Psoas muscle (tissue), 8 donors: Measurements from ENCODE around the gene CATSPERZ. TPM values are rescaled to one million over a fixed set of nuclear protein-coding genes. Genes with fewer than 3 reads are reported as not detected.

Experiments
- ATAC-seq, 4 donors: fragments of 200-7000 bp; cut with Tn5 transposase; one replicate each; pipeline ENCODE4 v1.9.1; 2020; ENCODE audit warnings: moderate library complexity in 3 of 4, mild to moderate bottlenecking in 2 of 4
- DNase-seq, 2 donors: peaks; one replicate each; pipeline ENCODE4 v3.0.0-alpha.2; 2020
- H3K27ac ChIP-seq: fragments of 200-600 bp; one replicate; pipeline ENCODE4 v1.8.0; 2022
- H3K27me3 ChIP-seq, 3 donors: fragments of 200-600 bp in 1 of 3; one replicate each; pipeline versions ENCODE4 v1.6.1 to v1.8.0; 2013 to 2022; ENCODE audit warnings: low read length in 2 of 3, mild to moderate bottlenecking in 2 of 3, moderate library complexity in 1 of 3; ENCODE audit not compliant: insufficient read depth in 3 of 3
- H3K36me3 ChIP-seq, 2 donors: fragments of 200-600 bp in 1 of 2; one replicate each; pipeline versions ENCODE4 v1.6.1 to v1.8.0; 2013 to 2022; ENCODE audit warnings: low read depth in 1 of 2, mild to moderate bottlenecking in 1 of 2, moderate library complexity in 1 of 2; ENCODE audit not compliant: insufficient read depth in 1 of 2
- H3K4me1 ChIP-seq: fragments of 200-600 bp; one replicate; pipeline ENCODE4 v1.8.0; 2022
- H3K4me3 ChIP-seq: fragments of 200-600 bp; one replicate; pipeline ENCODE4 v1.8.0; 2022; ENCODE audit warnings: mild to moderate bottlenecking
- H3K9me3 ChIP-seq: fragments of 200-600 bp; one replicate; pipeline ENCODE4 v1.8.0; 2022
- CTCF ChIP-seq: fragments of 200-600 bp; IDR thresholded peaks from one replicate; pipeline ENCODE4 v1.8.0; 2022; ENCODE audit warnings: antibody characterized with exemption
- WGBS, 3 donors: extraction: QIAGEN DNeasy Blood & Tissue Kit; methylation state at CpG; one replicate each; pipeline versions ENCODE4 v1.1.6 to v1.1.7; 2013; 5-methylcytosine and 5-hydroxymethylcytosine counted together
- intact Hi-C, 2 donors: fragments of 100-400 bp; cut with DNase I; formaldehyde crosslinking; loops; one replicate each; pipeline versions ENCODE4 v1.11.0 to v1.14.2; 2022
- polyA plus RNA-seq, 3 donors: library from polyadenylated mRNA; stranded (reverse); fragments of 200-250 nt; gene quantifications; one replicate each; pipeline ENCODE4 v1.2.3, GENCODE V29; 2013
- total RNA-seq, 4 donors: library from RNA; stranded (reverse); fragmentation: NEBNext Ultra II Directional in 2 of 4; extraction: Animal tissue kit (Norgen Biotek cat#: 25700) in 2 of 4; gene quantifications; one replicate each; pipeline versions ENCODE4 v1.2.1 to v1.2.4, GENCODE V29; 2021 to 2023
- donor health status: healthy with polysubstance abuse.
- donor health status: DM: no; HTN: no; CAD: no; lungs with moderate emphysema.
- donor health status: Bipolar disorder and iron deficiency.
- donor health status: healthy.
- donor health status: DM: yes; HTN: yes; CAD: no.
- donor health status: DM: no; HTN: no; CAD: no.
- donor health status: DM: no; HTN: no; CAD: no.
- donor health status: DM: yes; HTN: yes; CAD: no.

The CATSPERZ gene
- total and polyA plus RNA-seq, 7 donors, result 0.05 TPM; not detected in 6

- Histone ChIP-seq H3K27me3 (no peaks in the 10 kb centered on the region), H3K9me3 (no peaks in the 10 kb centered on the region), H3K4me1 (peaks cover 6% of the 10 kb centered on the region), H3K36me3 (peaks cover 3 to 70% of the 10 kb centered on the region in 2 donors), H3K4me3 (no peak overlapping the region), H3K27ac (no peak overlapping the region)
- no peak for TF ChIP-seq CTCF
- WGBS, 3 donors, result 80 to 86% (median 82%) methylated on average over 27 to 29 of the region's 29 CpGs
- ATAC-seq (no peak), DNase-seq (peak in 1 of 2 donors; percentile 46)
- intact Hi-C loops, result no loop called here
Observed at GRCh38 chr11:64263021-64263946, 36.9 kb upstream of the CATSPERZ start.

- intact Hi-C loops, result no loop called here
- 86 to 97% (median 92%) methylated on average over 8 of the region's 8 CpGs for WGBS, 3 donors
- no peak overlapping the region for H3K27ac ChIP-seq
- H3K9me3 ChIP-seq, result no peaks in the 10 kb centered on the region
- peaks cover 3 to 63% of the 10 kb centered on the region in 2 donors for H3K36me3 ChIP-seq
- DNase-seq, result no peak
- peaks cover 12% of the 10 kb centered on the region for H3K4me1 ChIP-seq
- H3K27me3 ChIP-seq, result no peaks in the 10 kb centered on the region
- no peak for TF ChIP-seq CTCF
- H3K4me3 ChIP-seq, result no peak overlapping the region
- ATAC-seq, result no peak
Observed at GRCh38 chr11:64263947-64264317, 36.2 kb upstream of the CATSPERZ start.

GRCh38 chr11:64264371-64264852 is 35.7 kb upstream of the CATSPERZ start:
- Histone ChIP-seq H3K27ac (no peak overlapping the region), H3K4me3 (no peak overlapping the region), H3K9me3 (no peaks in the 10 kb centered on the region), H3K4me1 (peaks cover 14% of the 10 kb centered on the region), H3K27me3 (no peaks in the 10 kb centered on the region), H3K36me3 (peaks cover 3 to 58% of the 10 kb centered on the region in 2 donors)
- peak in 1 of 2 donors; percentile 51 for DNase-seq
- intact Hi-C loops, result no loop called here
- no peak for TF ChIP-seq CTCF
- ATAC-seq, result no peak
- WGBS, 3 donors, result 88 to 91% (median 89%) methylated on average over 10 of the region's 10 CpGs

GRCh38 chr11:64265176-64266160 is 34.7 kb upstream of the CATSPERZ start:
- ATAC-seq (no peak), DNase-seq (peak in 1 of 2 donors; percentile 58)
- Histone ChIP-seq H3K4me3 (no peak overlapping the region), H3K4me1 (peaks cover 14% of the 10 kb centered on the region), H3K27me3 (no peaks in the 10 kb centered on the region), H3K27ac (no peak overlapping the region), H3K9me3 (no peaks in the 10 kb centered on the region), H3K36me3 (peaks cover 3 to 52% of the 10 kb centered on the region in 2 donors)
- intact Hi-C loops, result loop anchor here in 1 of 2 donors (5.0 kb wide), 1 partner anchor 63 kb away; no protein-coding TSS in a partner anchor
- TF ChIP-seq CTCF, result no peak
- 89 to 94% (median 93%) methylated on average over 32 to 35 of the region's 35 CpGs for WGBS, 3 donors
